Upper lobe of left lung (tissue), 6 donors: ENCODE results near the gene LINC00632. TPM values are rescaled to one million over a fixed set of nuclear protein-coding genes. Genes with fewer than 3 reads are reported as not detected.
A peak's percentile ranks its signal among the peaks of the same experiment; 100 is the strongest.

Source experiments
- ATAC-seq, 2 donors: fragments of 200-7000 bp; cut with Tn5 transposase; one replicate each; pipeline ENCODE4 v1.9.1; 2022; ENCODE audit warnings: mild to moderate bottlenecking in 2 of 2, moderate library complexity in 2 of 2; ENCODE audit not compliant: low FRiP score in 2 of 2
- DNase-seq, 2 donors: peaks; one replicate each; pipeline ENCODE4 v3.0.0-alpha.2; 2019 to 2020
- H3K27ac ChIP-seq, 4 donors: fragments of 200-600 bp; sonication (generic); one replicate each; pipeline ENCODE4 v1.5.1; 2016 to 2019
- H3K27me3 ChIP-seq, 4 donors: fragments of 200-600 bp; sonication (generic); one replicate each; pipeline ENCODE4 v1.5.1; 2017 to 2019
- H3K36me3 ChIP-seq, 4 donors: fragments of 200-600 bp; sonication (generic); one replicate each; pipeline ENCODE4 v1.5.1; 2016 to 2019
- H3K4me1 ChIP-seq, 4 donors: fragments of 200-600 bp; sonication (generic); one replicate each; pipeline ENCODE4 v1.5.1; 2018 to 2019
- H3K4me3 ChIP-seq, 4 donors: fragments of 200-600 bp; sonication (generic); one replicate each; pipeline ENCODE4 v1.5.1; 2017 to 2019; ENCODE audit warnings: mild to moderate bottlenecking in 2 of 4, moderate library complexity in 1 of 4
- H3K9me3 ChIP-seq, 4 donors: fragments of 200-600 bp; sonication (generic); one replicate each; pipeline ENCODE4 v1.5.1; 2018 to 2019
- CTCF ChIP-seq, 6 experiments: fragments of 450-650 bp in 4 of 6; fragments of 200-600 bp in 2 of 6; sonication (generic) in 2 of 6; IDR thresholded peaks; one replicate each; pipeline ENCODE4 v1.5.1; 2016 to 2019; ENCODE audit warnings: antibody characterized with exemption in 6 of 6
- EP300 ChIP-seq, 4 donors: sonication (generic); formaldehyde crosslinking; IDR thresholded peaks; one replicate each; pipeline ENCODE4 v1.5.1; 2017; ENCODE audit warnings: antibody characterized with exemption in 4 of 4, control low read depth in 2 of 4
- POLR2A ChIP-seq, 4 donors: fragments of 450-650 bp; IDR thresholded peaks; one replicate each; pipeline ENCODE4 v1.5.1; 2016 to 2017; ENCODE audit warnings: antibody characterized with exemption in 4 of 4, mild to moderate bottlenecking in 2 of 4
- POLR2AphosphoS5 ChIP-seq, 2 donors: sonication (generic); formaldehyde crosslinking; IDR thresholded peaks; one replicate each; pipeline ENCODE4 v1.5.1; 2017; ENCODE audit warnings: antibody characterized with exemption in 2 of 2
- WGBS, 2 donors: methylation state at CpG; one replicate each; pipeline ENCODE4 v1.1.5; 2017 to 2018; 5-methylcytosine and 5-hydroxymethylcytosine counted together
- total RNA-seq, 6 donors: library from RNA; depleted of rRNA in 4 of 6; stranded (reverse); fragments of >200 nt in 4 of 6; gene quantifications; one replicate each; pipeline versions ENCODE4 v1.1.0 to v1.2.1, GENCODE V29; 2016 to 2021
- donor health status: DM: no; HTN: no; CAD: no; lungs with moderate emphysema.
- donor health status: DM: no; HTN: yes; CAD: no; lungs with severe emphysema.

LINC00632 gene
- total RNA-seq, 6 donors from 2014 or later: 18.3 to 175 (median 30.5) TPM

- DNase-seq (no peak), ATAC-seq (no peak)
- WGBS, 2 donors: 82 to 93% methylated on average over 4 of the region's 4 CpGs
- H3K27me3 ChIP-seq: no peaks in the 10 kb centered on the region
- no peak for TF ChIP-seq CTCF (IDR thresholded peaks at IDR 0.05)
- no peak for TF ChIP-seq POLR2AphosphoS5 (IDR thresholded peaks at IDR 0.05)
- TF ChIP-seq POLR2A (IDR thresholded peaks at IDR 0.05): no peak
- TF ChIP-seq EP300 (IDR thresholded peaks at IDR 0.05): no peak
- no peak overlapping the region for H3K4me3 ChIP-seq
- no peaks in the 10 kb centered on the region for H3K4me1 ChIP-seq
- no peak overlapping the region for H3K27ac ChIP-seq
- H3K36me3 ChIP-seq: no peaks in the 10 kb centered on the region
- H3K9me3 ChIP-seq: no peaks in the 10 kb centered on the region
Observed at GRCh38 chrX:140711894-140712293, 2.3 kb downstream of the LINC00632 start.

DNA sequence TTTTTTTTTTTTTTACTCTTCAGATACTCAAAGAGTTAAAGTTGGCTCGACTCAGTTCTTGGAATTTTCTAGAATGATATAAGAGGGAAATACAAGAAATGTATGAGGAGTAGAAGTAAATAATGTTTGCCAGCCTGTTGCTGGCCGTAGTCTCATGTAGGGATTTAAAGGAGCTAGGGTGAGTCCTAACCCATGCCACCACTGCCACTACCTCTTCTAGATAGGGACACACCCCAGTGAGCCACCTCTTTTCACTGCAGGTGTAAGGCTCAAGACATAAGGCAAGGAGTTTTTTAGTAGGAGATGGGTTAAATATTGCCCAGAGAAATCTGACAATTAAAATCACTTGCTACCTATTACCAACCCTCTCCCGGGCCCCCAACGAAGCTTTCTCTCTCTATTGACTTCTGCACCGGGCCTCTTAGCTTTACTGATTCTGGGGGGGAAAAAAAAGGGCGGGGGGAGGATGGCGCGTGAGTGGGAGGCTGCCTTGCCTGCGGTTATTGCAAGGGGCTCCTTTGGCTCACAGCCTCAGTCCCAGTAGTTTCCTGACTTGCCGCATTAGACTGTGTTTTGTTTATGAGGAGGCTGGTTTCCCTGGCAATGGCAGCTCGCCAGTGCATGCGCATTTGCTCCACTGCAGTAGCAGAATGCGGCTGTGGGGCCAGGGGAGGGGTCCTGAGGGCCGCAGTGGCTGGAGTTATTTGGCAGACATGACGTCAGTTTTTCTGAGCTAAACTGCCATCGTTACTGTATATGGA is 3.0 kb downstream of the LINC00632 start:
- ATAC-seq: peak in 1 of 2 donors; percentile 88
- Histone ChIP-seq H3K27ac (no peak overlapping the region), H3K4me3 (peak overlapping the region in 2 of 4 donors; percentile 12 to 30), H3K27me3 (no peaks in the 10 kb centered on the region), H3K9me3 (no peaks in the 10 kb centered on the region), H3K4me1 (no peaks in the 10 kb centered on the region), H3K36me3 (no peaks in the 10 kb centered on the region)
- TF ChIP-seq POLR2AphosphoS5 (IDR thresholded peaks at IDR 0.05) (no peak), POLR2A (IDR thresholded peaks at IDR 0.05) (no peak), EP300 (IDR thresholded peaks at IDR 0.05) (no peak), CTCF (IDR thresholded peaks at IDR 0.05) (no peak)
- 9 to 24% methylated on average over 5 to 16 of the region's 16 CpGs for WGBS, 2 donors
- DNase-seq: peak; percentile 28 to 39

DNA sequence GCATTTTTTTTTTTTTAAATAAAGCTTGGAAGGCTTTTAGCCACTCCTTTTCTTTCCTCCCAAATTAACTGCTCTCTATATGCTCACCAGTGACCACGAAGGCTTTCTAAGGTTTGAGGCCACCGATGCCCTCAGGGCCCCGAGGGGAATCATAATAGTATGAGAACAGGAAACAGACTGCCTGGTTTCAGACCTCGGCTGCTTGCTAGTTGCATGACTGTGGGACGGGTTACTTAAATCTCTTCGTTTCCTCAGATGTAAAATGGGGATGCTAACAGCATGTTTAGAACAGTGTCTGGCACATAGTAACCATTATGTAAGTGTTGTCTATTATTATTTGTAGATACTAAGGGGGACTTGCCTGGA is 3.6 kb downstream of the LINC00632 start:
- ATAC-seq (peak in 1 of 2 donors; percentile 48), DNase-seq (no peak)
- TF ChIP-seq EP300 (IDR thresholded peaks at IDR 0.05) (no peak), CTCF (IDR thresholded peaks at IDR 0.05) (no peak)
- Histone ChIP-seq H3K9me3 (no peaks in the 10 kb centered on the region), H3K4me1 (no peaks in the 10 kb centered on the region), H3K4me3 (peak overlapping the region in 2 of 4 donors; percentile 12 to 30), H3K36me3 (no peaks in the 10 kb centered on the region), H3K27ac (no peak overlapping the region), H3K27me3 (no peaks in the 10 kb centered on the region)
- WGBS, 2 donors: 13 to 42% methylated on average over 4 to 6 of the region's 6 CpGs

GRCh38 chrX:140715787-140716186 is 6.2 kb downstream of the LINC00632 start:
- TF ChIP-seq EP300 (IDR thresholded peaks at IDR 0.05): no peak
- TF ChIP-seq POLR2AphosphoS5 (IDR thresholded peaks at IDR 0.05): no peak
- no peak for TF ChIP-seq POLR2A (IDR thresholded peaks at IDR 0.05)
- TF ChIP-seq CTCF (IDR thresholded peaks at IDR 0.05): no peak
- no peak overlapping the region for H3K27ac ChIP-seq
- no peak for ATAC-seq
- 81 to 90% methylated on average over 3 to 5 of the region's 5 CpGs for WGBS, 2 donors
- H3K9me3 ChIP-seq: no peaks in the 10 kb centered on the region
- no peak overlapping the region for H3K4me3 ChIP-seq
- no peaks in the 10 kb centered on the region for H3K27me3 ChIP-seq
- no peak for DNase-seq
- H3K4me1 ChIP-seq: no peaks in the 10 kb centered on the region
- no peaks in the 10 kb centered on the region for H3K36me3 ChIP-seq
